ENCODE data around the gene WNT2B.

WNT2B gene

GRCh38 chr1:112504001-112504660 lies 4.6 kb upstream of the WNT2B start:
- H3K4me3 ChIP-seq (ENCODE audit: control insufficient read depth, low read depth, low read length) = no peak overlapping the region
- TF ChIP-seq CTCF (IDR thresholded peaks at IDR 0.05; ENCODE audit: control insufficient read depth, insufficient read depth, low read depth, low read length, missing control alignments) = no peak
- no peak for DNase-seq (ENCODE audit: low read depth)

GRCh38 chr1:112504661-112505399 lies 3.9 kb upstream of the WNT2B start:
- no peak for TF ChIP-seq CTCF (IDR thresholded peaks at IDR 0.05; ENCODE audit: control insufficient read depth, insufficient read depth, low read depth, low read length, missing control alignments)
- no peak overlapping the region for H3K4me3 ChIP-seq (ENCODE audit: control insufficient read depth, low read depth, low read length)
- no peak for DNase-seq (ENCODE audit: low read depth)

GRCh38 chr1:112505400-112505785 lies 3.4 kb upstream of the WNT2B start:
- DNase-seq (ENCODE audit: low read depth) = no peak
- no peak overlapping the region for H3K4me3 ChIP-seq (ENCODE audit: control insufficient read depth, low read depth, low read length)
- TF ChIP-seq CTCF (IDR thresholded peaks at IDR 0.05; ENCODE audit: control insufficient read depth, insufficient read depth, low read depth, low read length, missing control alignments) = no peak

GRCh38 chr1:112505878-112506277 lies 2.9 kb upstream of the WNT2B start:
- H3K4me3 ChIP-seq (ENCODE audit: control insufficient read depth, low read depth, low read length) = no peak overlapping the region
- no peak for TF ChIP-seq CTCF (IDR thresholded peaks at IDR 0.05; ENCODE audit: control insufficient read depth, insufficient read depth, low read depth, low read length, missing control alignments)
- no peak for DNase-seq (ENCODE audit: low read depth)

GRCh38 chr1:112506306-112506705 lies 2.5 kb upstream of the WNT2B start:
- no peak for TF ChIP-seq CTCF (IDR thresholded peaks at IDR 0.05; ENCODE audit: control insufficient read depth, insufficient read depth, low read depth, low read length, missing control alignments)
- no peak overlapping the region for H3K4me3 ChIP-seq (ENCODE audit: control insufficient read depth, low read depth, low read length)
- DNase-seq (ENCODE audit: low read depth) = no peak

- DNase-seq (ENCODE audit: low read depth) = no peak
- no peak overlapping the region for H3K4me3 ChIP-seq (ENCODE audit: control insufficient read depth, low read depth, low read length)
- no peak for TF ChIP-seq CTCF (IDR thresholded peaks at IDR 0.05; ENCODE audit: control insufficient read depth, insufficient read depth, low read depth, low read length, missing control alignments)
Observed at GRCh38 chr1:112506731-112507130, 2.0 kb upstream of the WNT2B start.
